GM21528 (cell line): ENCODE measurements around the gene ITGAD.
"Not testable (repeated sequence)": the region's sequence is repeated elsewhere in the genome, so short reads cannot be mapped to it uniquely, and the experiment has no call there.

ENCODE experiments used
- ATAC-seq: cut with Tn5 transposase; IDR thresholded peaks from one replicate; pipeline ENCODE4 v1.9.1; 2021; ENCODE audit warnings: mild to moderate bottlenecking, moderate library complexity; ENCODE audit not compliant: unreplicated experiment, low FRiP score

The ITGAD gene

GRCh38 chr16:31428638-31429247, 35.6 kb downstream of the ITGAD start:
- ATAC-seq: no peak

DNA sequence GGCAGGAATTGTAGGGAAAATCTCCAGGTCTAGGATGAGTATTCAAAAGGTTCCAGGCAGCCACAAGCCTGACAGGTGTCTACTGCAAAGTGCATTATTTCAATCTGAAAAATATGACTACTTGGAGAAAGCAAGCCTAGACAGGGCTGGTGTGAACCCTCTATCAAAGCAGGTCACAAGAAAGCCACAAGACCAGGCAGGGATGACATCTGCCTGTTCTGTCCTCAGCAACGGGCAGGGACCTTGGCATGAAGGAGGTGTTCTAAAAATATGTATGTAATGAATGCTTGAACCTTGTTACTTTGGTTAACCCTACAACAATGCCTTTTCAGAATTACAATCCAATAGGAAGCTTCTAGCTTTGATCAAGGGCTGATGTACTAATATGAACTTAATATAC, 36.2 kb downstream of the ITGAD start:
- ATAC-seq: no peak

DNA sequence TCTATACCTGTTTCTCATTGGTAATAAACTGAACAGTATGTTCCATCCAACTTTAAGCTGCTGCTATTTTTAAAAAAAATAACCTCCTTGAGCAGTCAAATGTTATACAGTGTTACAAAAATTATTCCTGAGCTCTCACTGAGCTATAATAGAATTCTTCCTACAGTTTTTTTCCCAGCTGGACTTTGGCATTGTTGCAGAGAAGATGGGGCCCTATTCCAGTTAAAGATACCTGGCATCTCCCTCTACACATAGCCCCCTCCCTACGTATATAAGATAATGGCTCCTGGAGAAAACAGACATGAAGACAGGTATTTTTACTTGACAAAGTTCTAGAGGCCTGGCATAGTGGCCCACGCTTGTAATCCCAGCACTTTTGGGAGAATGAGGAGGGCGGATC, 36.7 kb downstream of the ITGAD start:
- ATAC-seq: no peak

DNA sequence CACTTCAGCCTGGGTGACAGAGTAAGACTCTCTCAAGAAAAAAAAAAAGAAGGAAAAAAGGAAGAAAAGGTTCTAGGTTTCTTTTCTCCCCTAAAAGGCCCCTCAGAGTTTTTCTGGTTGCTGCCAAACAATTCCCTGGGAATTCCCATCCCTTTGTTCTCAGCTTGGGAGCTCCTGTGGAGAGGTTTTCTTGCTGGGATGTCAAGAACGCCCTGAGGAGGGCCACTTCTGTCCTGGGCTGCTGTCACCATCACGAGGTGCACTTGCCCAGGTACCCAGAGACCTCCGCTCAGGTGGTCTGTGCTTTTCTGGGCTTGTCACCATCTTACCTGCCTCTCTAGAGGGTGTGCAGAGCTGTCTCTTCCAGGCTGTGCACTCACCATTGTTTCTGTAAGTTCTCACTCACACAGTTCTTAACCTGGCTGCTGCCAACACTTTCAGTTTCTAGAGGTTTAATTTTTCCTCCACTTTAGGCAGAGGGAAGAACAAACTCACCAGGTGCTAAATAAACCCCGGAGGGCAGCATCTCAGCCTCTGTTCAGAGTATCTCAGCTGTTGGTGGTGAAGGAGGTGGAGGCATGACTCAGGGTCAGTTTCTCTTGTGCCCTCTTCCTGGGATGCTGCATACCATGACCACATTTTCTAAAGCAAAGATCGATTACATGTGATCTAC, 37.4 kb downstream of the ITGAD start:
- no peak for ATAC-seq

GRCh38 chr16:31435341-31436220, 42.4 kb downstream of the ITGAD start:
- ATAC-seq: no peak

- no peak for ATAC-seq
These were observed 43.3 kb downstream of the ITGAD start for GRCh38 chr16:31436221-31437045.

- no peak for ATAC-seq
These were observed 45.3 kb downstream of the ITGAD start for GRCh38 chr16:31438414-31438813.

DNA sequence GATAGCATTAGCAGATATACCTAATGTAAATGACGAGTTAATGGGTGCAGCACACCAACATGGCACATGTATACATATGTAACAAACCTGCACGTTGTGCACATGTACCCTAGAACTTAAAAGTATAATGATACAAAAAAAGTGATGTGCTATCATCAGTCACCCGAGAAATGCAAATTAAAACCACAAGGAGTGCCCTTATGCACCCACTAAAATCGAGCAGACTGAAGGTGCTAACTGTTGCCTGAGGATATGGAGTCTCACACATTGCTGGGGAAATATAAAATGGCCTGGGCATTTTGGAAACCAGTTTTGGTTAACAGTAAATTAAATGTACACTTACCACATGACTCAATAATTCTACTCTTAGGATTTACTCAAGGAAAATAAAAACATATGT, 45.9 kb downstream of the ITGAD start:
- ATAC-seq: not testable (repeated sequence)

- no peak for ATAC-seq
These were observed 46.4 kb downstream of the ITGAD start for GRCh38 chr16:31439519-31439918.

GRCh38 chr16:31440516-31441184, 47.5 kb downstream of the ITGAD start:
- ATAC-seq: no peak

- no peak for ATAC-seq
These were observed 48.8 kb downstream of the ITGAD start for GRCh38 chr16:31441956-31442355.

- ATAC-seq: not testable (repeated sequence)
These were observed 52.8 kb downstream of the ITGAD start for GRCh38 chr16:31445931-31446330.

- no peak for ATAC-seq
These were observed 58.1 kb downstream of the ITGAD start for GRCh38 chr16:31451201-31451600.

- ATAC-seq: no peak
These were observed 58.7 kb downstream of the ITGAD start for GRCh38 chr16:31451681-31452351.

DNA sequence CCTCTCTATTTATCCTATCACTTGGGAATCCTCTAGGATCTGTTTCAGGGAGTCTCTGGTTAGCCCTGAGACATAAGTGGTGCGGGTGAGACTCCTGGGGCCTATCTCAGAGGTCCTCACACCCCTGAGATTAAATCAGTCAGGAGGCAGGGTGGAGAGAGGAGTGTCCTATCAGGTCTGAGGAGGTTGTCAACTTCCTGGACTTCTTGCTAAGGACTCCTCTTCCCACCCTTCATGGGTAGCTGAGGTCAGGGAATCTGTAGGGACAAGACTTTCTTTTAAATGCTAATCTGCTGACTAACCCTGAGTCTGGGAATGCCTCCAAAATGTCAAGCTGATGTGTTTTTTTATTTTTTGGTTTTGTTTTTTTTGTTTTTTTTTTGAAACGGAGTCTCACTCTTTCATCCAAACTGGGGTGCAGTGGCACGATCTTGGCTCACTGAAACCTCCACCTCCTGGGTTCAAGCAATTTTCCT, 59.5 kb downstream of the ITGAD start:
- ATAC-seq: no peak

- no peak for ATAC-seq
These were observed 60.4 kb downstream of the ITGAD start for GRCh38 chr16:31453255-31454204.

- ATAC-seq: no peak
These were observed 62.6 kb downstream of the ITGAD start for GRCh38 chr16:31455601-31456314.

GRCh38 chr16:31456988-31457360, 63.8 kb downstream of the ITGAD start:
- ATAC-seq: no peak
